HG02970 (cell line): ENCODE measurements around the gene SGTB.
"Not testable (repeated sequence)": the region's sequence is repeated elsewhere in the genome, so short reads cannot be mapped to it uniquely, and the experiment has no call there.

Source experiments
- ATAC-seq: cut with Tn5 transposase; IDR thresholded peaks from one replicate; pipeline ENCODE4 v1.9.1; 2021; ENCODE audit warnings: mild to moderate bottlenecking, moderate library complexity, moderate number of reproducible peaks; ENCODE audit not compliant: unreplicated experiment, low FRiP score

SGTB gene

DNA sequence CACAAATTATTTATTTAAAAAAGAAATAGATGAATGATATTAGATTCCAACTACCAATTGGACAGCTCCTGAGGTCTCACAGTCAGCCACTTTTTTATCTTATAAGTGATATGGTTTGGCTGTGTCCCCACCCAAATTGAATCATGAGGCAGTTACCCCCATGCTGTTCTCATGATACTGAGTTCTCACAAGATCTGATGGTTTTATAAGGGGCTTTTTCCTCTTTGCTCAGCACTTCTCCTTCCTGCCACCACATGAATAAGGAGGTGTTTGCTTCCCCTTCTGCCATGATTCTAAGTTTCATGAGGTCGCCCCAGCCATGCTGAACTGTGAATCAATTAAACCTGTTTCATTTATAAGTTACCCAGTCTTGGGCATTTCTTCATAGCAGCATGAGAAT is 13.0 kb upstream of the SGTB start:
- no peak for ATAC-seq

DNA sequence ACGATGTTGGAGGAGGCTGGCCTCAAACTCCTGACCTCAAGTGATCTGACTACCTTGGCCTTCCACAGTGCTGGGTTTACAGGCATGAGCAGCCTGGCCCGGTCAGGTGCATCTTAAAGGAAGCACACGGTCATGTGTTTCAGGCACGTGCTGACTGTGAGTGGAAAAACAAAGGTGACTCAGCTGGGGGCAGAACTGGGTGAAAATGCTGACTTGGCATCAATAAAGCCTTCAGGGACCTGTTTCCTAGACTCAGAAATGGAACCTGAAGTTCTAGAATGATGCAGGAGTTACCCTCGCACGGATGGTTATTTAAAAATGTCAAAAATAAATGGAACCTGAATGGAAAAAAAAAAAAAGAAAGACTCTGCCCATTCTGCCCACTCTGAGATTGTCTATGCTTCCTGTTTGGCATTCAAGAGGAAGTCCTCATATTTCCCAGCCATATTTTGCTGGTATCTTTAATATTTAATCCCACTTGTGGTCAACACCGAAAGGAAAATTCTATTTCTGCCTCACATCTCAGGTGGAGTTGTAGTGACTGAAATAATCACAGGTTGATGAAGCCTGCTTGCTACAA is 12.4 kb upstream of the SGTB start:
- not testable (repeated sequence) for ATAC-seq

DNA sequence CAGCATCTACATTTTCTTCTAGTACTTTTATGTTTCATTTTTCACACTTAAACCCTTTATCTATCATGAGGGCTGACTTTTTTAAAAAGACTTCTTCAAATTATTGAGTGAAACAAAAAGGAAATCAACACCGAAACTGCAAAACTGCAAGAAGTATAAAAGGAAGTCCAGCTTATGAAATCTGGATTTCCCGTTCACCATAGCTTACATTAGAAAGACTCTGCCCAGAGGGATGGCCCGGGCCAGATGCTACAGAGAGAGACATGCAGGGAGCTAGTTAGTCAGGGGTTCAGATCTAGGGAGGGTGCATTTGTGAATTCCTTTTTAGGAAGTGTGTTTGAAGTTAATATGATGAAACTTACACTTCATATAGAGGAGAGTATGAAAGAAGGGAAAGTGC is 10.1 kb upstream of the SGTB start:
- not testable (repeated sequence) for ATAC-seq

DNA sequence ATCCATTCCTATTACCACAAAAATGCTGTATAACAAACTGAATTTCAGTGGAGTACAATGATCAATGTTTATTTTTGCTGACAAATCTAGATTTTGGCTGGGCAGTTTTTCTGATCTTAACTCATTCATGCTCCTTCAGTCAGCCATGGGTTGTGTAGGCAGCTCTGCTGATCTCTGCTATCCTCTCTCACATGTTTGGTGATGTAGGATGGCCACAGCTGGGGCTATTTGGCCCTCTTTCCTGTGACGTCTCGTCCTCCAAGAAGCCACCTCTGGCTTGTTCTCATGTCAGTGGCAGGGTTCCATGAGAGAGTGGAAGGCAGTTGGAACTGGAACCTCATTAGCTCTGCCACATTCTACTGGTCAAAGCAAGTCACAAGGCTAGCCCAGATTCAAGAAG is 9.0 kb upstream of the SGTB start:
- no peak for ATAC-seq

DNA sequence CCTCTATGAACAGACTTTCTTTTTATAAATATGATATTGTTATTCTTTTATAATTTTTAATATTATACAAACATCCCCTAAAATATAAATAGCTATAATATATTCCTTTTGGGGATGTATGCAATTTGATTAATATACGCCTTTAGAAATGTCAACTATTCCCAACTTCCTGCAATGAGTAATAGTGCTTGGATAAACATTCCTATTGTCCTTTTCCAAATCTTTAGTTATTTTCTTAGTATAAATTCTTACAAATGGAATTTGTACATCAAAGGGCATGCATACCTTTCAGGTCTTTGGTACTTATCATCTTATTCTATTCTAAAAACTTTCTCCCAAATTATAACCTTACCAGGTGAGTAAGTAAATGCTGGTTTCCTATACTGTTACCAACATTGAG is 6.3 kb upstream of the SGTB start:
- ATAC-seq = no peak

DNA sequence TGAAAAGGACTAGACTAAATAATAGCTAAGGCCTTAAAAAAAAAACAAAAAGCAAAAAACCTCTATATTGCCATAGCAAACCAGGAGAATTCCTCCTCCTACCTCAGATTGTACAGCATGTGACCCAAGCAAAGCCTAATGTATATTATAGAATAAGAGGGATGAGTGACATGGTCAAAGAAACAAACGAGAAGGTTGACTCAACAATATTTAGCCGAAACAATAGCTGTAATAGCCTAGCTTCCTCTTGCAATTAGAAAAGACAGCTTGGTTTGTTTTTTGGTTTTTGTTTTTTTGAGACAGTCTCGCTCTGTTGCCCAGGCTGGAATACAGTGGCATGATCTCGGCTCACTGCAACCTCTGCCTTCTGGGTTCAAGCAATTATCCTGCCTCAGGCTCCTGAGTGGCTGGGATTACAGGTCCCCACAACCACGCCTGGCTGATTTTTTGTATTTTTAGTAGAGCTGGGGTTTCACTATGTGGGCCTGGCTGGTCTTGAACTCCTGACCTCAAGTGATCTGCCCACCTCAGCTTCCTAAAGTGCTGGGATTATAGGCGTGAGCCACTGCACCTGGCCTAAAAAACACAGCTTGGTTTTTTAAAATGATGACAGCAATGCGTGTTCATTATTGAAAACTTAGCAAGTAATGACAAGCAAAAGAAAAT is 5.7 kb upstream of the SGTB start:
- no peak for ATAC-seq

DNA sequence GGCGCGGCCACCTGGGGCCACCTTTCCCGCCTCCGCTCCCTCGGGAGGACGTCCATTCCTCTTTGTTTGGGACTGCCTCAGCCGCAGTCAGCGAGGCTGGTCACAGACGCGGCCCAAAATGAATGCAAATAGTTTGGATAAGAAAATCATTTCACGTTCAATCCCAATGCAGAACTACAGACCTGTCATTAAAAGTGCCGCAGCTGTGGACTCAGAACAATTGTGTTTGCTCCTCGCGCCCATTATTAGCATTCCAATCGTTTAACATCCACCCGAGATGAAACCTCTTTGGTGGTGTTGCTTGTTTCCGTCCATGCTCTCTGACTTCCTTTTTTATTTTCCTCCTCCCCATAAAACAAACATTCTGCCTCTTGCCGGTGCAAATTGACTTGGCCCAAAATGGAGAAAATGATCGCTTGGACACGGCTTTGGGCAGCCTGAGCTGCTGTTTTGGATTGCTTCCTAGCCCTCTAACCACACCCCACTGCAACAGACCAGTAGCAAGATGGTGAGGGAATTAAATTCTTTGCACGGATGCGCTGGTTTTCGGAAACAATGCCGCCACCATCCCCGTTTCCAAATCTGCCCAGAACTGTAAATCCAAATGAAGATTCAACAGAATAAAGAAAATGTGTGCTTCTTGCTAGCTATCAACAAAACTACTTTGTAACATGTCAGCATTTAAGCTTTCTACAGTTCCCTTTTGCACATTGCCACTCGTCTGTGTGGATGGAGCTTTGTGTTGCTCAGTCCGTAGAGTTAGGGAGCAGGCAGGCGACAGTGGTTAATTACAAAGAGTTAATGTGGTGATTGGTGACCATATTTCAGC is 880 bp upstream of the SGTB start:
- ATAC-seq = no peak

DNA sequence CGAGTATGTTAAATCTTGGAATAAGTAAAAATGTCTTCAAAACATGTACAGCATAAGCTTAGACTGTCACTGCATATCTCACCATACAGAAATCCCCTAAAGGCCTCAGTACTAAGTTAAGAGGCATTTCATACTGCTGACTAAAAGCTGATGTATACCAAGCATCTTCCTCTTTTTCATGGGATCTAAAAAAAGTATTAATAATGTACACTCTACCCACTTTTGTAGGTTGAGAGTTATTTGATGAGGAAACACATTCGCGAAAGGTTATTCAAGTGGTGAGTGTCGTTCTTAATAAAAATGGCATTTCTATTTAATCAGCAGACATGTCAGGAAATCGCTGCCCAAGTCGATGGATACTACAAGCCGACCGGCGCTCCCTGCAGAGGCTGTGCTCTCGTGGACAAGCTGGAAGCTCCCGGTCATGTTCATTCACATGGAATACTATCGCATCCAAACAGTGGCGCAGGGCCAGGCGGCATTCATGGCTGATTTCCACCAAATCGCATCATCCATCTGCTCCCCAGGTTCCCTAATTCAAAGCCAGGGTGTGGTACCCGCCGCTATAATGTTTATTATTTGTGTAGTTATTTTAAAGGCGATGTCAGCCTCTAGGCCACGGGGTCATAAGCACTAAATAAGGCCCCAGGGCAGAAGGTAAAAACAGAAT is 724 bp downstream of the SGTB start:
- ATAC-seq = no peak

DNA sequence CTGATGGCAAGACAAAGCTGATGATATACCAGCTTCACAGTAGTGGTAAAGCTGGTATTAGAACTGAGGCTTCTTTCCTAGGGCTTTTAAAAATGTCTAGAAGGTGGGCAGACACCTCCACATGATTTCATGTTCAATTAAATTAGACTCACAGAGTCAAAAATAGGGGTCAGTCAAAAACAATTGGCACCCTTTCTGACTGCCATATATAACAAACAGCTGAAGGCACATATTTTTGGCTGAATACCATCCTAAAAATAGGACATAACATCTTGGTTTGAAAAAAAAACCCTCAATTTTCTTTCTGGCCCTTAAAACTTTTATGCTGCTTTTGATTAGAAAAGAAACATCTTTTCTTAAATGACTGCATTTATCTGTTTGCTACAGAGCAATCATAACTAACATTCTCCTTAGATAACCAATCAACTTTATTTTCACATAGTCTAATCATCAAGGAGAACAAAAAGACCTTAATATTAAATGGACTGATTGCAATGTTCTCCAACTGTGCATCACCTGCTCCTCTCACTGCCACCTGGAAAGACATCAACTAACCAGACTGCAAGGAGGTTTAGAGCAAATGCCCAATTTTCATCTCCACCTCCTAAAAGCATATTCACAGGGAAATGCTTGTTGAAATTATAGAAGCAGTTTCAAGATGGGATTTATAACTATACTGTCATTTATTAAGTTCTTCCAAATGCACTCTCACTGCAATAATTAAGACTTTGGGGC is 3.2 kb downstream of the SGTB start:
- no peak for ATAC-seq

DNA sequence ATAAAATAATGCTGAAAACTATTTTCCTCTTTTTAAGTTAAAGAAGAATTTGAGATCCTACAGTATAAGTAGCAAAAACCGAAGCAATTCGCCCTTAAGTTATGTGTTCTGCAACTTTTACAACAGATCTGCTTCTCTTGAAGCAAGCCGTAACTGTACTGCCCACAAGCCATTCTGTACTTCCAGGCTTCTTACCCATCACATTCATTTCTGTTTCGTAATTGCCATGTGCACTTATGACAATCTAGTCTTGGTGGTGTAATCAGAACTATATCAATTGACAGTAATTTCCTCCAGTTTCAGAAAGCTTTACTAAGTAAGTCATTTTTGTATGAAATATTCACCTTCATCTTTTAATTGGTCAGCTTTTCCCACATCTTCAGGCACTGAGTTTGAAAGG is 13.8 kb downstream of the SGTB start:
- no peak for ATAC-seq

DNA sequence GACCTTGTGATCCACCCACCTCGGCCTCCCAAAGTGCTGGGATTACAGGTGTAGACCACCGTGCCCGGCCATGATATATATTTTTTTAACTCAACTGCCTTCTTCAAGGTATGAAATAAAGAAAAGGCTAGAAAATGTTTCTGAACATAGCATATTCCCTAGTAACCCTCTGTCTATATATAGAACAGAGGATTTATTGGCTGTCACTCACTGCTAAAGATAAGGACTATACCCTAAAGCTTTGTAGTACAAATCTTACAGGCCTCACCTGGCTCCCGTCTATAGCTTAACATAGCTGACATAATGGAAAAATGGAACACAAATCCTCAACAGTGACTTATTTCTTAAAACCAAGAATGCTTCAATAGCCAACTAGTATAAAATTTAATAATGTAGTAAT is 14.2 kb downstream of the SGTB start:
- ATAC-seq = no peak

DNA sequence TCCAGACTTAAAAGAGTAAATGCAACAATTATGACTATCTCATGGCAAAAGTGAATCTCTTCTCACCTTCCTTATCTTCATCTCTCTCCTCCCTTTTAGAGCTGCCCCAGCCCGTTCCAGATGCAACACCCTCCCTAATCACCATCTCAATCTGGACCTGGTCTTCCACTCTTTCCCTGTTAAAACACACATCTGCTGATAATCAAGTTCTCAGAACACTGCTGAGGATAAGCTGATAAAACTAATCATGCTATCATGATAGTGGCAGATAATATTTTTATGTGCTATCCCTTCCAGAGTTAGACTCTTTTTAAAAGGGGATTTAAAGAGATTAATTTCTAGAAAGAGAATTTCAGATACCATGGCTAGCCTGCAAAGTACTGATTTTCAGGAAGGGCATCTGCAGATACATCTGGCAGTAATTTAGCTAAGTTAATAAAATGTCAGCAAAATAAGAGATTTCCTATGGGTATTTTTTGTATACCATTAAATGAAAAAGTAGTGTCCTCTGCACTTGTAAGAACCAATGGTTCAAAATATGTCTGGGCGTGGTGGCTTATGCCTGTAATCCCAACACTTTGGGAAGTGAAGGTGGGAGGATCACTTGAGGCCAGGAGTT is 17.2 kb downstream of the SGTB start:
- no peak for ATAC-seq

DNA sequence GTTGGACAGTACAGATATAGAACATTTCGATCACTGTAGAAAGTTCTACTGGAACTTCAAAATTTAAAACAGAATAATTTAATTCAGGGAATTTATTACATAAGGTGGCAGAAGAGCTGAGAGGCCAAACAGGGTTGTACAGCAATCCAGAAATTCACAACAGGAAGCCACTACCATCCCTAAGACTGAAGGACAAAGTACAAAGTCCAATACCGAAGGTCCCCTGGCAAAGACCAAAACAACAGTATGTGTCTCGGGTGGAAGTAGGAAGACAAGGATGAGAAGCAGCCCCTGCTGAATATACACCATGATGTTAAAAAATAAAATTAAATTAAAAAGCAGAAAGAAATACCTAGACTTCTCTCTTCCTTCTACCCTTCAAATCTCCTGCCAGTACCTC is 19.9 kb downstream of the SGTB start:
- ATAC-seq = no peak

DNA sequence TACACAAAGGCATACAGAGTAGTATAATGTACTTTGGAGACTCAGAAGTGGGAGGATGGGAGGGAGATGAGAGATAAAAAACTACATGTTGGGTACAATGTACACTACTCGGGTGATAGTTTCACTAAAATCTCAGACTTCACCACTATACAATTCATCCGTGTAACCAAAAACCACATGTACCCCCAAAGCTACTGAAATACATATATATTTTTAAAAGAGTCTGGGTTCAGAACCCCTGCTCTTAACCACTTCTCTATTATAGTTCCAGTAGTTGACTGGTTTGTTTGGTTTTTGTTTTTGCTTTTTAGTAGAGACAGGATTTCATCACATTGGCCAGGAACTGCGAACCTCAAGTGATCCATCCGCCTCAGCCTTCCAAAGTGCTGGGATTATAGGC is 22.6 kb downstream of the SGTB start:
- no peak for ATAC-seq

DNA sequence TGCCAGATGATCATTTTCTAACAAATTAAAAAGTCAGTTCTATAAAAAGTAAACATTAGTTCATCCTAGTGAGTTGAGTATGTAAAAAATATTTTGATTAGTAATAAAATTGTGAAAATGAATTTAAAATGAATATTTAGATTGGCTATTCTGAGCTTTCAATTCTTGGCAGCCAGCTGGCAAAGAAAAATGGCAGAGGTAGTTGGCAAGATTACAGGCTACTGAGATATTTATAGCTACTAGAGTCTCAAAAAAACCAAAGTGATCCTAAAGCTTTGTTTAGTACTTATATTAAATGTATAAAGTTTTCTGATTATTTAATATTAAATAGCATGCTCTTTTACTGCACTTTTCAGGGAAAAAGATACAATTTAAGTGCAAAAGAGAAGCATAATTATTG is 25.0 kb downstream of the SGTB start:
- ATAC-seq = no peak

DNA sequence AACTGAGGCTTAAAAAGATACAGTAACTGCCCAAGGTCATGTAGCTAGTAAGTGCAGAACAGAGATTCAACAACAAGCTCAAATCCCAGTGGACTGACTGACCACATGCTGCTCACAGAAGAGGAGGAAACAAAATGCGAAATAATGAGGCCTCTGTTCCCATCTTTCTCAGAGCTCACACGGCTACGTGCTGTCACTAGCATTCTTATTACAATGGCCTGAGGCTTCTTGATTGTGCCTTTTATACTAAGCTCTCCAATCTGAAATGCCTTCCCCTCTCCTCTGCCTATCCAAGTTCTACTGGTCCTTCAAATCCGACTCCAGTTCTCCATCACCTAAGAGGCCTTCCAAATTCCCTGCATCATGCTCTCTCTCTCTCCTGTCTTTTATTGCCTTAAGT is 26.0 kb downstream of the SGTB start:
- ATAC-seq = no peak

DNA sequence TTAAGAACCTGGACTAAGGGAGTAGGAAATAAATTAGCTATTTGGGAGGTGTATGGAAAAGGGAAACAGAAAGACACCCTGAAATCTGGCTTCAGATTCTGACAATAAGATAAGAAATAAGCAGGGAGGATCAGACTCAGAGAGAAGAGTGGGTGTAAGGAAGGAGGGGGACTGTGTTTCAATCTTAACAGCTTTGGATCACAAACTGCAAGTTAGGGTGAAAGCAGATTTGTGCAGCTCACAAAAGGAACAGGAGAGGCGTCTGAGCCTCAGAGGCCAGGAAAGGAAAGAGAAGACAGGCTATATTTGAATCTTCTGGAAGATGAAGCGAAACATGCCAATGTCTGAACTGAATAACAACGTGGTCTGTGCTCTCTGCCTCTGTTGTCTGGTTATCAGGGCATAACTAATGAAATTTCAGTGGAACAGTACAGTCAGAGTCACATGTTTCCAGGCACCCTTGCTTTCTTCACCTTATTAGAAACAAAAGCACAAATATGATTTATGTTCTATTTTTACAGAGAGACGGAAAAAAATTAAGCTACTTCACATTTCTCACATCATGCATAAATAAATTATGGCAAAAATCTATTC is 26.6 kb downstream of the SGTB start:
- no peak for ATAC-seq

DNA sequence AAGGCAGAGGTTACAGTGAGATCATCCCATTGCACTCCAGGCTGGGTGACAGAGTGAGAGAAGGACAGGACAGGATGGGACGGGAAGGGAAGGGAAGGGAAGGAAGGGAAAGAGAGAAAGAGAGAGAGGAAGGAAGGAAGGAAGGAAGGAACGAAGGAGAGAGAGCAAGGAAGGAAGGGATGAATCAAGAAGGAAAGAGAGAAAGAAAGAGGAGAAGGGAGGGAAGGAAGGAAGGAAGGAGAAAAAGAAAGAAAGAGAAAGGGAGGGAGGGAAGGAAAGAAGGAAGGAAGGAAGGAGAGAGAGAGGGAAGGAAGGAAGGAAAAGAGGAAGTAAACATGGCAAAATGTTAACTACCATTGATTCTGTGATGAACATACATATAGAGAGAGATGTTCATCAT is 28.8 kb downstream of the SGTB start:
- no peak for ATAC-seq

DNA sequence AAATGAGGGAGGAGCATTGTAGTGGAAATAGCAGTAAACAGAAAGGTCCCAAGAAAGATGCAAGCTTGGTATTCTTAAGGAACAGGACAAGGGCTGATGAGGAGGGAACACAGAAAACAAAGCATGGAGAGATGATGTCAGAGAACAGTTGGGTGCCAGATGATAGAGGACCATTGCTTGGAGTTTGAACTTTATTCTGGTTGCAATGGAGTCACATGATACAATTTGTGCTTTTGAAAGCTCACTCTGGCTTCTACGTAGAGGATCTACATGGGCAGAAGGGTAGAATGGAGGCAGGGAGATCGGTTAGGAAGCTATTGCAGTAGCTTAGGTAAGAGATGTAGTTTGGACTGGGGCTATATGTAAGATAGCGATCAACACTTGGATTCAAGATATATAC is 39.8 kb downstream of the SGTB start:
- ATAC-seq = no peak

DNA sequence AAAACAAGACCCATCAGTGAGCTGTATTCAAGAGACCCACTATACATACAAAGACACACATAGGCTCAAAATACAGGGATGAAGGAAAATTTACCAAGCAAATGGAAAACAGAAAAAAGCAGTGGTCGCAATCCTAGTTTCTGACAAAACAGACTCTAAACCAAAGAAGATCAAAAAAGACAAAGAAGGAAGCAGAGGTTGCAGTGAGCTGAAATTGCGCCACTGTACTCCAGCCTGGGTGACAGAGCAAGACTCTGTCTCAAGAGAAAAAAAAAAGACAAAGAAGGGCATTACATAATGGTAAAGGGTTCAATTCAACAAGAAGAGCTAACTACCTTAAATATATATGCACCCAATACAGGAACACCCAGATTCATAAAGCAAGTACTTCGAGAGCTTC is 45.9 kb downstream of the SGTB start:
- ATAC-seq = not testable (repeated sequence)
